Smooth muscle cell (in vitro differentiated cells): Measurements from ENCODE around the gene CD4. TPM values are rescaled to one million over a fixed set of nuclear protein-coding genes. Genes with fewer than 3 reads are reported as not detected.

Experiments used
- DNase-seq: peaks from one replicate; lab custom pipeline; 2025; ENCODE audit not compliant: unreplicated experiment; lab: John Stamatoyannopoulos, UW
- H2AFZ ChIP-seq: fragments of 200-600 bp; sonication (generic); 2 replicates; pipeline ENCODE4 v1.6.0; 2016; ENCODE audit warnings: antibody characterized with exemption, low read depth, mild to moderate bottlenecking
- H3F3A ChIP-seq: fragments of 200-600 bp; sonication (generic); 2 replicates; pipeline ENCODE4 v1.6.0; 2017; ENCODE audit warnings: antibody characterized with exemption, low read depth
- H3K27ac ChIP-seq: fragments of 200-600 bp; sonication (generic); 2 replicates; pipeline ENCODE4 v1.5.1; 2016; ENCODE audit warnings: low read depth, mild to moderate bottlenecking
- H3K27me3 ChIP-seq: fragments of 200-600 bp; sonication (generic); 2 replicates; pipeline ENCODE4 v1.6.1; 2016; ENCODE audit warnings: low read depth, mild to moderate bottlenecking
- H3K36me3 ChIP-seq: fragments of 200-600 bp; sonication (generic); 2 replicates; pipeline ENCODE4 v1.5.1; 2016; ENCODE audit warnings: low read depth
- H3K4me1 ChIP-seq: fragments of 200-600 bp; sonication (generic); 2 replicates; pipeline ENCODE4 v1.5.1; 2016; ENCODE audit warnings: low read depth
- H3K4me2 ChIP-seq: fragments of 200-600 bp; sonication (generic); 2 replicates; pipeline ENCODE4 v1.6.0; 2016; ENCODE audit warnings: mild to moderate bottlenecking
- H3K4me3 ChIP-seq: fragments of 200-600 bp; sonication (generic); 2 replicates; pipeline ENCODE4 v1.5.1; 2016; ENCODE audit warnings: mild to moderate bottlenecking
- H3K79me2 ChIP-seq: fragments of 200-600 bp; sonication (generic); 2 replicates; pipeline ENCODE4 v1.6.0; 2016; ENCODE audit warnings: low read depth, mild to moderate bottlenecking
- H3K9ac ChIP-seq: fragments of 200-600 bp; sonication (generic); 2 replicates; pipeline ENCODE4 v1.6.0; 2016; ENCODE audit warnings: low read depth
- H3K9me3 ChIP-seq: fragments of 200-600 bp; sonication (generic); replicated peaks from 2 replicates; pipeline ENCODE4 v1.5.1; 2016; ENCODE audit warnings: low read depth
- H4K20me1 ChIP-seq: fragments of 200-600 bp; sonication (generic); 2 replicates; pipeline ENCODE4 v1.6.0; 2016; ENCODE audit warnings: low read depth
- WGBS: methylation state at CpG from one replicate; pipeline ENCODE4 v1.1.7; 2016; ENCODE audit warnings: low lambda C conversion rate; 5-methylcytosine and 5-hydroxymethylcytosine counted together
- polyA plus RNA-seq: library from polyadenylated mRNA; unstranded; fragments of >200 nt; fragmentation: Nextera tagmentation; extraction: Ambion mirVana; gene quantifications from 2 replicates; pipeline ENCODE4 v1.2.1, GENCODE V29; 2016
- total RNA-seq: library from RNA; depleted of rRNA; stranded (reverse); fragments of >200 nt; gene quantifications from 2 replicates; pipeline ENCODE4 v1.2.3, GENCODE V29; 2014
- TF ChIP-seq, protein P1 (sequence below): fragments of 200-600 bp; sonication (generic); IDR thresholded peaks from 2 replicates; pipeline ENCODE4 v1.5.1; 2017; ENCODE audit warnings: borderline replicate concordance, mild to moderate bottlenecking, antibody characterized with exemption; ENCODE audit not compliant: insufficient read depth, poor library complexity, severe bottlenecking

The CD4 gene
- total and polyA plus RNA-seq, 2 experiments from 2014 or later: 0.13 to 2.5 TPM

DNA sequence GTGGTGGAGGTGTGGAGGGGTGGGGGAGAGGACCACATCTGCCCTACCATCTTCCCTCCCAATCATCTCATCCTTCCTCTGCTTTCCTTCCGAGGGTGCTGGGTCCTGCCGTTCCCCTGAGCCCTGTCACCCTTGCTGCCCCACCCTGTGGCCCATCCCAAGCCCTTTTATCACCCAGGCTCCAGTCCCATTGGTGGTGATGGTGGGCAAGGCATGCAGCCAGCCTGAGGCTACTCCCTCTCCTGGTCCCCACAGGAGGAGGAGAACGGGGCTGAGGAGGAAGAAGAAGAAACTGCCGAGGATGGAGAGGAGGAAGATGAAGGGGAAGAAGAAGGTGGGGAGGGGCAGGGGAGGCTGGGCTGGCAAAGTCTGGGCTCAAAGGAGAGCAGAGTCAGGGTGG is 19.7 kb upstream of the CD4 start:
- Histone ChIP-seq H4K20me1 (peaks cover 46% of the 10 kb centered on the region), H3F3A (peaks cover 14% of the 10 kb centered on the region), H3K4me3 (no peak overlapping the region), H3K9me3 (no peaks in the 10 kb centered on the region), H3K79me2 (peaks cover 22% of the 10 kb centered on the region), H3K4me1 (peaks cover 47% of the 10 kb centered on the region), H3K27me3 (peaks cover 7% of the 10 kb centered on the region), H3K27ac (no peak overlapping the region), H3K4me2 (no peak overlapping the region), H3K36me3 (no peaks in the 10 kb centered on the region), H2AFZ (no peak overlapping the region), H3K9ac (no peak overlapping the region)
- no peak for DNase-seq
- 79% methylated on average over 3 of the region's 4 CpGs for WGBS
- TF ChIP-seq, protein P1, sequence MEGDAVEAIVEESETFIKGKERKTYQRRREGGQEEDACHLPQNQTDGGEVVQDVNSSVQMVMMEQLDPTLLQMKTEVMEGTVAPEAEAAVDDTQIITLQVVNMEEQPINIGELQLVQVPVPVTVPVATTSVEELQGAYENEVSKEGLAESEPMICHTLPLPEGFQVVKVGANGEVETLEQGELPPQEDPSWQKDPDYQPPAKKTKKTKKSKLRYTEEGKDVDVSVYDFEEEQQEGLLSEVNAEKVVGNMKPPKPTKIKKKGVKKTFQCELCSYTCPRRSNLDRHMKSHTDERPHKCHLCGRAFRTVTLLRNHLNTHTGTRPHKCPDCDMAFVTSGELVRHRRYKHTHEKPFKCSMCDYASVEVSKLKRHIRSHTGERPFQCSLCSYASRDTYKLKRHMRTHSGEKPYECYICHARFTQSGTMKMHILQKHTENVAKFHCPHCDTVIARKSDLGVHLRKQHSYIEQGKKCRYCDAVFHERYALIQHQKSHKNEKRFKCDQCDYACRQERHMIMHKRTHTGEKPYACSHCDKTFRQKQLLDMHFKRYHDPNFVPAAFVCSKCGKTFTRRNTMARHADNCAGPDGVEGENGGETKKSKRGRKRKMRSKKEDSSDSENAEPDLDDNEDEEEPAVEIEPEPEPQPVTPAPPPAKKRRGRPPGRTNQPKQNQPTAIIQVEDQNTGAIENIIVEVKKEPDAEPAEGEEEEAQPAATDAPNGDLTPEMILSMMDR: no peak

DNA sequence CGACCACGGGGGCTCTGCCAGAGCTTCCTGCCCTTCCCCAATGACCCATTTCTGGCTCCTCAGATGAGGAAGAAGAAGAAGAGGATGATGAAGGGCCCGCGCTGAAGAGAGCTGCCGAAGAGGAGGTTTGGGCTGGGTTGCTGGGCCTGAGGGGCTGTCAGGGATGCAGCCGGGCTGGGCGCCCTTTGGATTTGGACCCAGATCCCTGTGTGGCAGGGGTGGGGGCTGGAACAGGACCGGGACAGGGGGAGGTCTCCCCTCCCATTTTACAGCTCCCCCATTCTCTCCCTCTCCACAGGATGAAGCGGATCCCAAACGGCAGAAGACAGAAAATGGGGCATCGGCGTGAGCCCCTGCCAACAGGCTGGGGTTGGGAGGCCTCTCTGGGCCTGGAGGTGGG is 19.2 kb upstream of the CD4 start:
- no peaks in the 10 kb centered on the region for H3K9me3 ChIP-seq
- WGBS: 97% methylated on average over 10 of the region's 12 CpGs

DNA sequence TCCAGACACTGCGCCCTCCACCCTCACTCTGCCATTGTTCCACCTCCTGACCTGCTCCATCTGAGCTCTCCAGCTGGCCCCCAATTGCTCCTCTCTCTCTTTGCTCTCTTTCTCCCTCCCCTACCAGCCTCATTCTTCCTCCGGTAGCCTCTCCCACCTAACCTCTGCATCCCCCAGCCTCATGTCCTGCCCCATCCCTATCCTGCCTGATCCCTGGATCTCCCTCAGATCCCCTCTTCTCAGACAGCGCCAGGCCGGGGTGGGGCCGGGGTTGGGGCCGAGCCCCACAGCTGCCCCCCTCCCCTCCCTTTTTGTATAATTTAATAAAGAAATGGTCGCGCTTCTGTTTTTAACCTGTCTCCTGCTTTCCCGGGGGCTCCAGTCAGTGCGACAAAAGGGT is 18.7 kb upstream of the CD4 start:
- Histone ChIP-seq H3K27ac (no peak overlapping the region), H2AFZ (no peak overlapping the region), H3K9ac (no peak overlapping the region), H3K4me1 (peaks cover 40% of the 10 kb centered on the region), H3K79me2 (peaks cover 22% of the 10 kb centered on the region), H3K27me3 (peaks cover 7% of the 10 kb centered on the region), H3F3A (peaks cover 9% of the 10 kb centered on the region), H4K20me1 (peaks cover 46% of the 10 kb centered on the region), H3K4me2 (no peak overlapping the region), H3K4me3 (no peak overlapping the region), H3K36me3 (no peaks in the 10 kb centered on the region), H3K9me3 (no peaks in the 10 kb centered on the region)
- TF ChIP-seq, protein P1: no peak
- 92% methylated on average over 10 of the region's 10 CpGs for WGBS
- no peak for DNase-seq

More for the DNA sequence above, 19.2 kb upstream of the CD4 start:
- H2AFZ ChIP-seq: no peak overlapping the region
- H3K4me3 ChIP-seq: no peak overlapping the region
- H3K79me2 ChIP-seq: peaks cover 22% of the 10 kb centered on the region
- H3K36me3 ChIP-seq: no peaks in the 10 kb centered on the region
- H3K27me3 ChIP-seq: peaks cover 7% of the 10 kb centered on the region
- no peak for DNase-seq
- H3K27ac ChIP-seq: no peak overlapping the region
- H3K4me2 ChIP-seq: no peak overlapping the region
- TF ChIP-seq, protein P1: no peak
- H3K9ac ChIP-seq: no peak overlapping the region
- H4K20me1 ChIP-seq: peaks cover 46% of the 10 kb centered on the region
- peaks cover 10% of the 10 kb centered on the region for H3F3A ChIP-seq
- peaks cover 43% of the 10 kb centered on the region for H3K4me1 ChIP-seq

GRCh38 chr12:6771091-6771495 is 18.2 kb upstream of the CD4 start:
- 100% methylated on average over 4 of the region's 4 CpGs for WGBS
- DNase-seq: no peak
- H3F3A ChIP-seq: peaks cover 9% of the 10 kb centered on the region
- no peaks in the 10 kb centered on the region for H3K36me3 ChIP-seq
- H3K79me2 ChIP-seq: peaks cover 22% of the 10 kb centered on the region
- H4K20me1 ChIP-seq: peaks cover 46% of the 10 kb centered on the region
- H3K9me3 ChIP-seq: no peaks in the 10 kb centered on the region
- H3K4me3 ChIP-seq: no peak overlapping the region
- TF ChIP-seq, protein P1: no peak
- peaks cover 7% of the 10 kb centered on the region for H3K27me3 ChIP-seq
- H3K9ac ChIP-seq: no peak overlapping the region
- H2AFZ ChIP-seq: no peak overlapping the region
- H3K27ac ChIP-seq: no peak overlapping the region
- peaks cover 40% of the 10 kb centered on the region for H3K4me1 ChIP-seq
- no peak overlapping the region for H3K4me2 ChIP-seq
